Omental fat pad (tissue), 4 donors: ENCODE data around the gene CNTN2. TPM values are rescaled to one million over a fixed set of nuclear protein-coding genes. Genes with fewer than 3 reads are reported as not detected.

Source experiments
- ATAC-seq: fragments of 150-250 bp; one replicate; pipeline ENCODE4 v1.9.1; 2016; ENCODE audit warnings: mild to moderate bottlenecking, moderate library complexity; ENCODE audit not compliant: low FRiP score
- DNase-seq: peaks from one replicate; pipeline ENCODE4 v3.0.0-alpha.2; 2019; ENCODE audit warnings: low spot score
- total RNA-seq, 4 donors: library from RNA; depleted of rRNA; stranded (reverse); fragments of >200 nt; gene quantifications; one replicate each; pipeline ENCODE4 v1.1.0, GENCODE V29; 2016
- TF ChIP-seq, protein P1 (sequence below), 3 donors: fragments of 450-650 bp; IDR thresholded peaks; one replicate each; pipeline ENCODE4 v1.5.1; 2016 to 2017; ENCODE audit warnings: antibody characterized with exemption in 3 of 3, mild to moderate bottlenecking in 3 of 3, moderate library complexity in 2 of 3

The CNTN2 gene
- total RNA-seq, 4 donors from 2014 or later = 0.47 TPM; not detected in 3

- TF ChIP-seq, protein P1, sequence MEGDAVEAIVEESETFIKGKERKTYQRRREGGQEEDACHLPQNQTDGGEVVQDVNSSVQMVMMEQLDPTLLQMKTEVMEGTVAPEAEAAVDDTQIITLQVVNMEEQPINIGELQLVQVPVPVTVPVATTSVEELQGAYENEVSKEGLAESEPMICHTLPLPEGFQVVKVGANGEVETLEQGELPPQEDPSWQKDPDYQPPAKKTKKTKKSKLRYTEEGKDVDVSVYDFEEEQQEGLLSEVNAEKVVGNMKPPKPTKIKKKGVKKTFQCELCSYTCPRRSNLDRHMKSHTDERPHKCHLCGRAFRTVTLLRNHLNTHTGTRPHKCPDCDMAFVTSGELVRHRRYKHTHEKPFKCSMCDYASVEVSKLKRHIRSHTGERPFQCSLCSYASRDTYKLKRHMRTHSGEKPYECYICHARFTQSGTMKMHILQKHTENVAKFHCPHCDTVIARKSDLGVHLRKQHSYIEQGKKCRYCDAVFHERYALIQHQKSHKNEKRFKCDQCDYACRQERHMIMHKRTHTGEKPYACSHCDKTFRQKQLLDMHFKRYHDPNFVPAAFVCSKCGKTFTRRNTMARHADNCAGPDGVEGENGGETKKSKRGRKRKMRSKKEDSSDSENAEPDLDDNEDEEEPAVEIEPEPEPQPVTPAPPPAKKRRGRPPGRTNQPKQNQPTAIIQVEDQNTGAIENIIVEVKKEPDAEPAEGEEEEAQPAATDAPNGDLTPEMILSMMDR (IDR thresholded peaks at IDR 0.05) = no peak
- no peak for ATAC-seq
- no peak for DNase-seq
Observed at GRCh38 chr1:205059660-205060059, 16.6 kb downstream of the CNTN2 start.

- TF ChIP-seq, protein P1 (IDR thresholded peaks at IDR 0.05) = no peak
- DNase-seq (no peak), ATAC-seq (no peak)
Observed at GRCh38 chr1:205060746-205061145, 17.7 kb downstream of the CNTN2 start.

DNA sequence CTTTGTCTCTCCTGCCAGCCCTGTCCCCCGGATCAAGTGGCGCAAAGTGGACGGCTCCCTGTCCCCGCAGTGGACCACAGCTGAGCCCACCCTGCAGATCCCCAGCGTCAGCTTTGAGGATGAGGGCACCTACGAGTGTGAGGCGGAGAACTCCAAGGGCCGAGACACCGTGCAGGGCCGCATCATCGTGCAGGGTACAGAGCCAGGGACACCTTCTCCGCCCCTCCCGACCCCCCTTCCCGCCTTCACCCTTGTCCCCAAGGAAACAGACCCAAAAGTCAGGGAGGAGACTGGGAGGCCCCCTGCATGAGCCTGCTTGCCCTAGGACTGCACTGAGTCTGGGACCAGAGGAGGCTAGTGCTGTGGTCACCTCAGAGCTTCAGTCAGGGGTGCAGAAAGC, 18.2 kb downstream of the CNTN2 start:
- DNase-seq (no peak), ATAC-seq (no peak)
- TF ChIP-seq, protein P1 (IDR thresholded peaks at IDR 0.05) = no peak

DNA sequence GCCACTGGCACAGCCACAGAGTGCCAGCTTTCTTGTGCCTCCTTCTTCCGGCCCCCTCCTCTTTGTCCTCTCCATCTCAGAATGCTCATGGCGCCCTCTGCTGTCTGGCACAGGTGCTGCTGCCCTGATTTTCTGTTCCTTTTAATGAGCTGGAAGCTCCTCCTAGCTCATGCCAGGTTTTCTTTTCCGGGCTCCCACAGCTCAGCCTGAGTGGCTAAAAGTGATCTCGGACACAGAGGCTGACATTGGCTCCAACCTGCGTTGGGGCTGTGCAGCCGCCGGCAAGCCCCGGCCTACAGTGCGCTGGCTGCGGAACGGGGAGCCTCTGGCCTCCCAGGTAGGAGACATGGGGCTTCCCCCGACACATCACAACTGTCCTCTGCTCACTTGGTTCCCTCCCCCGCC, 18.7 kb downstream of the CNTN2 start:
- ATAC-seq (peak; percentile 54), DNase-seq (peak; percentile 63)
- TF ChIP-seq, protein P1 (IDR thresholded peaks at IDR 0.05) = peak in 1 of 3 donors; percentile 60

DNA sequence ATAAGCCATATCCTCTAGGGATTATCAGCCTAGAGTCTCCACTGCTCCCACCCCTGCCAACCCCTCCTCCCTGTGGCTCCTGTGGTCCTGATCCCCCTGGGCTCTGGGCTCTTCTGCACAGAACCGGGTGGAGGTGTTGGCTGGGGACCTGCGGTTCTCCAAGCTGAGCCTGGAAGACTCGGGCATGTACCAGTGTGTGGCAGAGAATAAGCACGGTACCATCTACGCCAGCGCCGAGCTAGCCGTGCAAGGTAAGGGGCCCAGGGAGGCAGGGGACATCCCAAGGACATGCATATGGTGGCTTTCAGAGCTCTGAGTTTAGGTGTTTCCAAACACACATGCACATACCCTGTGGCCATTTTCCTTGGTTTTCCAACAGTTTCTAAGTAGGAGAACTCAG, 19.3 kb downstream of the CNTN2 start:
- no peak for ATAC-seq
- no peak for DNase-seq
- TF ChIP-seq, protein P1 (IDR thresholded peaks at IDR 0.05) = no peak

- ATAC-seq (no peak), DNase-seq (no peak)
- TF ChIP-seq, protein P1 (IDR thresholded peaks at IDR 0.05) = no peak
Observed at GRCh38 chr1:205062895-205063294, 19.9 kb downstream of the CNTN2 start.

DNA sequence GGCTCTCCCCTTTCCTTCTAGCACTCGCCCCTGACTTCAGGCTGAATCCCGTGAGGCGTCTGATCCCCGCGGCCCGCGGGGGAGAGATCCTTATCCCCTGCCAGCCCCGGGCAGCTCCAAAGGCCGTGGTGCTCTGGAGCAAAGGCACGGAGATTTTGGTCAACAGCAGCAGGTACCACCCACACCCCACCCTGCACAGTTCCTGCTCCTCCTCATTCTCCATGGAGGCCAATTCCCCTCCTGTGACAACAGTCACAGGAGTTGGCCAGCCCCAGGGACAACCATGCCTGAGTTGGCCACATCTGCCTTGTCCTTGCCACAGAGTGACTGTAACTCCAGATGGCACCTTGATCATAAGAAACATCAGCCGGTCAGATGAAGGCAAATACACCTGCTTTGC, 21.3 kb downstream of the CNTN2 start:
- ATAC-seq (no peak), DNase-seq (no peak)
- TF ChIP-seq, protein P1 (IDR thresholded peaks at IDR 0.05) = no peak
